ENCODE data around the gene HYAL2.

HYAL2 gene

DNA sequence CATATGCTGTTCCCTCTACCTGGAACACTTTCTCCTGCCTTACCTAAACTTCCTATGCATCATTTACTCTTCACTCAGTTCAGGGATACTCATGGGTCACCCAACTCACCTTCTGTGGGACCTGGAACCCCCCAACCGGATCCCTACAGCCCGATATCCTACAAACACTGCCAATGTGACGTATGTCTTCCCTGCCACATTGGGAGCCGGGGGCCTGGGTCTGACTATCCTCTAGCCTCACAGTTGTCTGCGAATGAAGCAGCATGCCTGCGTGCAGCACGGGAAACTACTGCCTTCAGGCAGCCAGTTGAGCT, 27.6 kb upstream of the HYAL2 start:
- no peak for DNase-seq (ENCODE audit: low spot score)

DNA sequence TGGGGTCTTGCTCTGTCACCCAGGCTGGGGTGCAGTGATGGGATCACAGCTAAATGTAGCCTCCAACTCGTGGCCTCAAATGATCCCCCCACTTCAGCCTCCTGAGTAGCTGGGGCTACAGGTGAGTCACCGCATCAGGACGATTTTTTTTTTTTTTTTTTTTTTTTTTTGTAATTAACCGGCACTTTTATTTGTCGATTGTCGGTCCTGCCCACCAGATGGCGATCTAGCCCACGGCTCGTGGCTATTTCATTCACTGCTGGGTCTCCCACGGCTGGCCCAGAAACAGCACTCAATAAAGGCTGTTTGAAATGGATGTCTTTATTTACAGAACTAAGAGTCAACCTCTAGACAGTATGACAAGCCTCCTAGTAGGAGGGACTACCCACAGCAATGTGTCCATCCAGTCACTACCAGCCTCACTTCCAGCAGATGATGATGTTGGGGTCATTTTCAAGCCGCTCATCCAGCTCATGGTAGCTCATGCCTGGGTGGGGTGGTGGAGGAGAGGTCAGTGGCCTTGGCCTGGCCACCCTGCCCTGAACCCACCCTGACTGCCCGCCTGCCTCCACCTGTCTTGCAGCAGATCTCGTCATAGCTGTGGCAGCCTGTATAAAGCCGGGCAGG, 24.8 kb upstream of the HYAL2 start:
- peak; percentile 75 for DNase-seq (ENCODE audit: low spot score)

DNA sequence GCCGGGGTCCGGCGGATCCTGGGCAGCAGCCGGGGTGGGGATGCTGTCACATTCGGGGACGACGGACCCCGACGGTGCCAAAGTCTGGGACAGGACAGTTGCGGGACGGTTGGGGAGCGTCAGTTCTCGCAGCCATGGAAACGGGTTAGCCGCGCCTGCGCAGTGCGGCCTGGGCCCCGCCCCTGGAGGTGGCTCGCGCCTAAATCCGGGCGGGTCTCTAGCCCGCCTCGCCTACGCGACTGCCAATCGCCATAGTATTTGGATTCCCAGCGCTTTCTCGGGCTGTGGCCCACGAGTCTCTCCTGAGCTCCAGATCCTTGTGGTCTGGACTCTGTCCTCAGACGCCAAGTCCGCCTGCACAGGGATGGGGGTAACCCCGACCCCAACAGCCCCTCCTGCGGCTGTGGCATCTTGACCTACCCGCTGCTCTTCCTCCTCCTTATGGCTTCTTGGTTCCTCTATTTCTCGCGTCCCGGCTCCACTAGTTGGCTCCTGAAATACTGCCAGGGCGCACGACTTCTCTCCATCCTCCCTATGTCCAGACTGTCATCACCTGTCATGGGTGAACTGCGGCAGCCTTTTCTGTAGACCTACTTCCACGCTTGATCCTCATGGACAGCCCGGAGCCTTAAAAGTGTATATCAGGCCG, 23.2 kb upstream of the HYAL2 start, which contains the start of gene ZMYND10:
Gene ZMYND10, minus strand, starts transcription at position 147 of the 649 bp plus-strand sequence. CDS start 153 bp downstream, outside the sequence.
- peak; percentile 90 for DNase-seq (ENCODE audit: low spot score)

DNA sequence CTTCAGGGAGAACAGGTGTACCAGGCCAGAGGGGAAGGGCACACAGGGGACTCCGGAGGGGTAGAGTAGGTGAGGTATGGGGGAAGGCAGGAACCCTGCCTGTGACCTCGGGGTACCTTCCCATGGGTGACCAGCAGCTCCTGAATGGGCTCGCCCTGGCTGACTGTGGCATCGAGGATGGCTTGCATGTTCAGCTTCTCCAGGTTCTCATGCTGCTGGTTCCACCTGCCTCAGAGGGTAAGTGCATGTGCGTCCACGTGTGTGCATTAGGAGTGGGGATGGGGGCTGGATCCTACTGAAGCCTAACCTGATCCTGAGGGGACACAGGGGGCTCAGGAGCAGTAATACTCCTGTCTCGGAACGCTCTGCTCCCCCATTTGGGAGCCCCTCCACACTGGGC, 22.5 kb upstream of the HYAL2 start:
- DNase-seq (ENCODE audit: low spot score), result no peak

DNA sequence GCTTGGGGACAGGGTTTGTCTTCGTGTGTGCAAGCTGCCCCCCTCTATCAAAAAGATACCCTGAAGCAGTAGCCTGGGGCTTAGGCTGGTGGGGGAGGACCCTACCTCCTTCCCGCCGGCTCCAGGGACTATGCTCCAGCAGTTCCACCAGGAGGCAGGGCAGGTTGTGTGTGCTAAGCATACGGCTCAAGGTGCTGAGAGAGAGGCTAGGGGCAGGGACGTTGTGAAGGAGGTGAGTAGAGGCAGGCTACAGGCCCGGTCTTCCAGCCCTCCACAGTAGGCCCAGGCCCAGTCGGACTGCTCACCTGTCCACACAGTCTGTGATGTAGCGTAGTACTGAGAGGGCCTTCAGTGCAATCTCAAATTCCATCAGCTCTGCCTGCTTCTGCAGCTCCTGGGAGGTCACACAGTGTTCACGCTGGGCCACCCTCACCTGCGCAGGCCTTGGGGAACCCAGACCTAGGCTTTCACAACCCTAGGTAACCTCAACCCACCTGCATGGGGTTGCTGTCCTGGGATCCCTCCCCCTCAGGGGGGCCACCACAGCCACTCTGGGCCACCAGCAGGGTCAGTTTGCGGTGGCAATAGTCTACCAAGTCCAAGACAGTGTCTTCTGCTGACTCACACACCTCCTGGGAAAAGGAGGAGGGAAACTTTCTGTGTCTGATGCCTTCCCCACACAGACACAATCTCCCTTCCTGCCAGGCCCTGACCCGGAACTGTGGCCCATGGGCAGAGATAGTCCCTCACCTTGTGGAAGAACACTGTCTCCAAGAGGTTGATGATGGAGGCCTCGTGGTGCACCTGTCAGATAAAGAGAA, 20.5 kb upstream of the HYAL2 start:
- DNase-seq (ENCODE audit: low spot score), result no peak

DNA sequence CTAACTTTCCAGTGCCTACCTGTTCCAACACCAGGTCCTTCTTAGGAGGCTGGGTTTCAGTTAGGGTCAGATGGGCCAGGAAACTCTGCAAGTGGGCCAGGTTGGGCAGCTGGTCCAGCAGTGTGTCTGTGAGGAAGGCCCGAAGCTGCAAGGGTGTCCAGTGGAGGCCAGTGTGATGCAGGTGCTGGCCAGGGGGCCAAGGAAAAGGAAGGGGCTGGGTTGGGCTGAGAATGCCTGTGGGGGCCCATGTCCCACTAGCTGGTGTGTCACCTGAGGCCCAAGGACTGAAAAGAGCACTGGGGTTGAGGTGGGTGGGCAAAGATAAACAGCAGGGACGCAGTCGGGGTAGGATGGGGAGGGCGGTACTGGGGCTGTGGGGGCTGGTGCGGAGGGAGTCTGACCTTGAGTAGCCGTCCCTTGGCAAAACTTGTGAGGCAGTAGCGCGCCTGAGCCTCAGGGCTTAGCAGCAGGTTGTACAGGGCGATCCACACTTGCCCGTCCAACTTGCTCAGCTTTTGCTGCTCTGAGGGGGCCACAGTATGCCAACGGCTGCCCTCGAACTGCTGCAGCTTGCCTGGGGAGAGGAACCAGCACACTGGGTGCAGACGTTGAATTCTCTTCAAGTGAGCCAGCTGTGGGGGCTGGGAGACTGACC, 19.6 kb upstream of the HYAL2 start:
- no peak for DNase-seq (ENCODE audit: low spot score)

DNA sequence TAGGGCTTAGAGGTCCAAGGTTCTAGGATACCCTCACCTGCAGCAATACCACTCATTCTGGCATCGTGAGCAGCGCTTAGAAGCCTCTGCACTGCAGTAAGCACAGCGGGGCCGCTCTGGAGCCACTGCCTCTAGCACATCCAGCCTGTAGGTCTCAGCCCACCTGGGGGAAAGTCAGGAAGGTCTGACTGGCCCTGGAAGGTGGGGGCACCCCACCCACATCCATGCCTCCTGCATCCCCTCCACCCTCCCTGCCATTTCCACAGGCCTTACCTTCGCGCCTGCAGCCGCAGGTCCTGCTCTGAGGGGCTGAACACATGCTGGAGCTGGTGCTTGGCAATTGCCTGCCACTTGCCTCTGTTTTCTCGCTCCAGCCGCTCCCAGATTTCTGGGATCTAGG, 19.0 kb upstream of the HYAL2 start:
- no peak for DNase-seq (ENCODE audit: low spot score)

DNA sequence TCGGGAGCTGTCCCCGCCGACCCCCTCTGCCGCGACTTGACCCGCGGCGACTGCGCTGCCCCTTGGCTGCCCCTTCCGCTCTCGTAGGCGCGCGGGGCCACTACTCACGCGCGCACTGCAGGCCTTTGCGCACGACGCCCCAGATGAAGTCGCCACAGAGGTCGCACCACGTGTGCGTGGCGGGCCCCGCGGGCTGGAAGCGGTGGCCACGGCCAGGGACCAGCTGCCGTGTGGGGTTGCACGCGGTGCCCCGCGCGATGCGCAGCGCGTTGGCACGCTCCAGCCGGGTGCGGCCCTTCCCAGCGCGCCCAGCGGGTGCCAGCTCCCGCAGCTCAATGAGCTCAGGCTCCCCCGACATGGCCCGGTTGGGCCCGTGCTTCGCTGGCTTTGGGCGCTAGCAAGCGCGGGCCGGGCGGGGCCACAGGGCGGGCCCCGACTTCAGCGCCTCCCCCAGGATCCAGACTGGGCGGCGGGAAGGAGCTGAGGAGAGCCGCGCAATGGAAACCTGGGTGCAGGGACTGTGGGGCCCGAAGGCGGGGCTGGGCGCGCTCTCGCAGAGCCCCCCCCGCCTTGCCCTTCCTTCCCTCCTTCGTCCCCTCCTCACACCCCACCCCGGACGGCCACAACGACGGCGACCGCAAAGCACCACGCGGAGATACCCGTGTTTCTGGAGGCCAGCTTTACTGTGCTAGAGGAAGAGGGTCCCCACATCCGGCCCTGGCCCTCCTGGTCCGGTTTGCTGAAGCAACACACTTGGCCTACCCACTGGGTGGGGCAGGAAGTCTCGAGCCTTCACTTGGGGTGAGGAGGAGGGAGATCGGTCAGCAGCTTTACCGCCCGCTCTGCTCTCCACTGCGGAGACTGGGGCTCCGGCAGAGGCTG, 18.1 kb upstream of the HYAL2 start, which contains the start of gene RASSF1:
Gene RASSF1, minus strand, starts transcription at position 389 of the 882 bp plus-strand sequence. Its CDS starts 31 bp downstream, at position 358.
- DNase-seq (ENCODE audit: low spot score), result peak; percentile 69

DNA sequence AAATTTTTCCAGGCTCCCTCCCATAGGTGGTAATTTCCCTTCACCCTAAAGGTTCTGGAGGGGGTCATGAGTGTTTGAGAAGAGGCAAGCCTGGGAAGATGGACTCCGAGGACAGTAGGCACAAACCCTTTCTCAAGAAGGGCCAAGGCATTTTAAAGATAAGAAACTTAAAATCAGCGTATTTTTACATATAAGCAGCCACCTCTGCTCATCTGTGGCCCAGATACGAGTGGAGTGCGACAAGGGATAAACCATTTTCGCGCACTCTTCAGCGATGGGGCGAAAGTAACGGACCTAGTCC, 17.6 kb upstream of the HYAL2 start:
- DNase-seq (ENCODE audit: low spot score), result no peak

DNA sequence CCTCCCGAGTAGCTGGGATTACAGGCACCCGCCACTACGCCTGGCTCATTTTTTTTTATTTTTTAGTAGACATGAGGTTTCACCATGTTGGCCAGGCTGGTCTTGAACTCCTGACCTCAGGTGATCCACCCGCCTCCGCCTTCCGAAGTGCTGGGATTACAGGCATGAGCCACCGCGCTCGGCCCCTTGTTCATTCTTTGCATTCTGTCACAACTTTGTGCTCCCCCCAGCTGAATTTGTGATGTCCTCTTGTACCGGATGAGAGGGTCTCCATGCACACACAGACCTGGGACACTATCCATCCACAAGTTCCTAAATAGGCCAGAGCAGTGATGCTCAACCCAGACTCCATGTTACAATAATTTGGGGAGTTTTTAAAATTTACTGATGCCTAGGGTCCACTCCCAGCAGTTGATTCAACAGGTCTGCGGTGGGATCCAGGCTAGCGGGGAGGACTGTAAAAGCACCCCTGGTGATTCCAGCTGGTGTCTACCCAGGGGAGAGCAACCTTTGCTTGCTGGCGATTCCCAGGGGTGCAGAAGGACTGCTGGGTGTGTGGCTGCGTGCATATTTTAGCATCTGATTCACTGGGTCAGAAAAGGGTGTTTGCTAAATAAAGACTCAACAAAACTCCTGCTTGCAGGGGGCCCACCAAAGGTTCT, 17.1 kb upstream of the HYAL2 start:
- DNase-seq (ENCODE audit: low spot score), result peak; percentile 53

DNA sequence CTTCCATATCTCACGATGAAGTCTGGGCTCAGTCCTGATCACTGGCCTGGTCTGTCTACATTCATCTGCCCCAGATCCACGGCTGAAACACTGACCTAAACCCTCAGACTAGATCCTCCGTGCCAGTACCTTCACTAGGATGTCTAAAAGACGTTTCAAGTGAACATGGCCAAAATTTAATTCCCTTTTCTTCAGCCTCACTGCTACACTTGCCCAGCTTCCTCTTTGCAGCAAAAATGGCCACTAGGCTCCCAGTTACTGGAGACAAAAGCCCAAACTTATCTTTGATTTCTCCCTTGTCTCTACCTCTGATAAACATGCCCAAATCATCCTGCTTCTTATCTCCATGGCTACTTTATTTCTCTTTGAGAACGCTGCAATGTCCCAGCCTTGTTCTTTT, 16.4 kb upstream of the HYAL2 start:
- DNase-seq (ENCODE audit: low spot score), result no peak

DNA sequence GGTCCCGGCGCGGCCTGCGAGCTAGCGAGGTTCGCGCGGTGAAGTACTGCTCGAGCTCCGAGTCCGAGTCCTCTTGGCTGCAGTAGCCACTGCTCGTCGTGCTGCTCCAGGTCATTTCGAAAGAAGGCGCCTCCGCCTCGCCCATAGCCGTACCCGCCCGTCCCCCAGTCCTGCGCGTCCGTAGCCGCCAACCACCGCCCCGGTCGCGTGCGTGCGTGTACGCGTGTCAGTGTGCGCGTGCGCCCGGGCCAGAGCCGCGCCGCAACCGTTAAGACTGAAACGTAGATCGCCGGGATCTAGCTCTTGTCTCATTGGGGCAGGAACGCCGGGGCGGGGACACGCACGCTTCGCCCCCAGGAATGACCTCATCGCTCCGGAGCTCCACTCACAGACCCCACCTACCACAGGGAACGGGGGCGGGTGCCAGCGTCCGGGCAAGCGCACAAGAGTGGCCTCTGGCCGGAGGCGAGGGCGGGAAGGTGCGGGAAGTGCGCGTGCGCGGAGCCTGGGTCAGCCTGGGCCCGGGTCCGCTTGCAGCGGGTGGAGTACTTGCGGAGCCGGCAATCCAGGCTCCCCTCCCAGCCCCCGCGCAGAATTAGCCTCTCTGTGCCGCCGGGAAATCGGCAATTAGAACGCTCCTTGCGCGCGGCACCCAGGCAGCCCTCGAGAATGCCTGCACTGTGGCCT, 14.8 kb upstream of the HYAL2 start:
- peak; percentile 96 for DNase-seq (ENCODE audit: low spot score)

DNA sequence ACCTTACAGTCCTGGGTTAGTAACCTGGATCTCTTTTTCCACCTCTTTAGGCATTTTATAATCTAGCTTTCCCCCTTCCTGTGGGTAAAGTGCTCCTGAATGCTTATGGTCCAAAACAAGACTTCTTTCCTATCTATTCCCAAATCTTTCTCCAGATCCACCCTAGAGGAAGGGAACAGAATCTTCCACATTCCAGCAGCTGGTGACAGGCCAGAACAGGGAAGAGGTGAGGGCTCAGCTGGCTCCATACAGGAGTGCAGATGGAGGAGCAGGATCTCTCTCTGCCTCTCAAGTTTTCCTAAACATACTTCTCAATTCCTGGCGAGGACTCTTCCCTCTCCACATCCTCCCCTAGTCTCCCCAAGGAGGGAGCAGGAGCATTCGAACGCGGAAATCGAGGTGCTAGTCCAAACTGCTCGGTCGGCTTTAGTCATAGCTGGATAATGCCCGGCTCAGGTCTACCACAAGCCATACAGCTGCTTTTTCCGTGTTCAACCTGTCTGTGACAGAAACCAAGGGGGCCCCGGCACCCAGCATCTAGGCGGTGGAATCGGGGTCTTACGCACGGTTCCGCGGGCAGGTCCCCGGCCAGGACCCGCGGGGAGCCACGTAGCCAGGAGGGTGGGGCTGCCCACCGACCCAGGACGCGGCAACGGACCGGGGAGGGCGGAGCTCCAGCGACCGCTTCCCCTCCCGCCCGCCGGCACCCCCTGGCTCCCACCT, 14.1 kb upstream of the HYAL2 start:
- peak; percentile 73 for DNase-seq (ENCODE audit: low spot score)

DNA sequence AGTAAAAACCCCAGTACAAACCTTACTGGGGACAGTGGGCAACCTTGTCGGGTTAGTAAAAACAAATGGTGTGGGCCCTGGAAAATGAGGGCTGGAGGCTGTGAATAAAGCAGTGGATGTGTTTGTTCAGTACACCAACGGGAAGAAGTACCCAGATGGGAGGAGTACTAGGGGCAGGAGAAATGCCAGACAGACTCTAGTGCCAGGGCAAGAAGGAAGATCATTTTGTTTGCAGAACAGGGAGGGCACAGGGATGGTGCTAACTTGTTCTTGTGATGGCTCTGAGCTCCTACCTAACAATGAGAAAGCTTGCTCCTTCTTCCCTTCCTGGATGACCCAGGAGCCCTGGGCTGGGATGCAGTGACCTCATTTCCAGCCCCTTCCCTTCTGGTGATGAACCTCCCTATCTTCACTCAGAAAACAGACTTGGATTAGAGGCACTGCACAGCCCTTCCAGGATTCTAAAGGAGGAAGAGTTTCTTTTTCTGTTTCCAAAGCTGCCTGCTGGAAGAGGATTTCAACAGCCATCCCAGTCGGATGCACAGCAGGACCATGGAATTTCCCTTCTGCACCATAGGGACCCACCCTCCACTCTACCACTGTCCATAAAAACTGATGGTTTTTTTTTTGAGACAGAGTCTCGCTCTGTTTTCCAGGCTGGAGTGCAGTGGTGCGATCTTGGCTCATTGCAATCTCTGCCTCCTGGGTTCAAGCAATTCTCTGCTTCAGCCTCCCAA, 12.0 kb upstream of the HYAL2 start:
- no peak for DNase-seq (ENCODE audit: low spot score)

DNA sequence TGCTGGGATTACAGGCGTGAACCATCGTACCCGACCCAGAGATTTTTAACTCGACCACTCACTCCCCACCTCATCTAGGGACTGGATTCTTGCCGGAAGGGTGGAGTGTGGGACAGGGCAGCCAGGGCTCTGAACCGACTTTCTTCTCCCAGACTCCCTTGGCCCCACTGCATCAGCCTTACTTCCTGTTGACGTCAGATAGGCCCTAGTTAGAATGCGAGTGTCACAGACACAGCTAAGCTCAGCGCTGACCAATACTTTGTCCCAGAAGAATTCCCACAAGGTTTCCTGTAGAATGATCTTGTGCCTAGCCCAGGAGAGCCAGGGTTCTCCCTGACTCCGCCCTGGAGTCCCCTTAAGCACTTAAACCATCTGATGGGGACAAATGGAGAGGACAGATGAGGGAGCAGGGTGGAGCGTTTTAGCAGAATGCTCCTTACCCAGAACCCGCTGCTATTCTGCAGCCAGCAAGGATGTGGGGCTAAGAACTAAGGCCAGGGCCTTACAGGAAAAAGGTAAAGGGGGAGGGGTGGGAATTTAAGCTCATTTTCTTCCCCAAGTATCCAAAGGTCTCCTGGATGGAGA, 11.3 kb upstream of the HYAL2 start:
- no peak for DNase-seq (ENCODE audit: low spot score)

DNA sequence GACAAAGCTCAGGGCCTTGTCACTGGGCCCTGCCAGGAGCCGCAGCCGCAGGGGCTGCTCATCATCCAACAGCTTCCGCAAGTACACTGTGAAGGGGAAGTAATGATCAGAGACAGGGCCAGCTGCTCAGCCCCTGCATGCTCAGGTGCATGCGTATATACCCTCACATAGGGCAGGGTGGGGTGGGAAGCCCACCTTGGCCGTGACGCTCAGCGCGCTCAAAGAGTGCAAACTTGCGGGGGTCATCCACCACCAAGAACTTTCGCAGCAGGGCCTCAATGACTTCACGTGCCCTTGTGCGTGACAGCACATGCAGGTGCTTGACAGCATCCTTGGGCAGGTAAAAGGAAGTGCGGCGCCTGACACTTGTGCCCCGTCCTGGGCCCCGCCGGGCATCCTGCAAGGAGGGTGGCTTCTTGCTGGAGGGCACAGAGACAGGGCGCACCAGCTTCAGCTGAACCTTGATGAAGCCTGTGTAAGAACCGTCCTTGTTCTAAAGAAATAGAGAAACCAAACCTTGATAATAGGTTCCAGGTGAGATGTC, 8.9 kb upstream of the HYAL2 start:
- no peak for DNase-seq (ENCODE audit: low spot score)

DNA sequence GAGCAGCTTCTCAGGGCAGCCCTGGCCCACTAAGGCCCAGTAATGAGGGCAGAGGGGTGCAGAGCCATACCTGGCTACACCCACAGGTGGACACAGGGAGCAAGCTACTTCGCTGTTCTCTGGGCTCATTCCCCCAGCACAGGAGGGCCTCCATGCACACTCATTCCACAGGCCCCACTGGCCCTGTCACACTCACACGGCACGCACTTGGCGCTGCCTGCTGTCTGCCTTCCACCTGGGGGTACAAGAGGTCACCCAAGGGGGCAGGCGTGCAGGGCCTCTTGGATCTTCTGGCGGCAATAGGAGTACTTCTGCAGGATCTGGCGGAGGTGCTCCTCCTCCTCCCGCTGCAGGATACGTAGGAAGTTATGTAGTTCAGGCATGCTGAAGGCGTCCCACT, 7.8 kb upstream of the HYAL2 start:
- DNase-seq (ENCODE audit: low spot score), result no peak

DNA sequence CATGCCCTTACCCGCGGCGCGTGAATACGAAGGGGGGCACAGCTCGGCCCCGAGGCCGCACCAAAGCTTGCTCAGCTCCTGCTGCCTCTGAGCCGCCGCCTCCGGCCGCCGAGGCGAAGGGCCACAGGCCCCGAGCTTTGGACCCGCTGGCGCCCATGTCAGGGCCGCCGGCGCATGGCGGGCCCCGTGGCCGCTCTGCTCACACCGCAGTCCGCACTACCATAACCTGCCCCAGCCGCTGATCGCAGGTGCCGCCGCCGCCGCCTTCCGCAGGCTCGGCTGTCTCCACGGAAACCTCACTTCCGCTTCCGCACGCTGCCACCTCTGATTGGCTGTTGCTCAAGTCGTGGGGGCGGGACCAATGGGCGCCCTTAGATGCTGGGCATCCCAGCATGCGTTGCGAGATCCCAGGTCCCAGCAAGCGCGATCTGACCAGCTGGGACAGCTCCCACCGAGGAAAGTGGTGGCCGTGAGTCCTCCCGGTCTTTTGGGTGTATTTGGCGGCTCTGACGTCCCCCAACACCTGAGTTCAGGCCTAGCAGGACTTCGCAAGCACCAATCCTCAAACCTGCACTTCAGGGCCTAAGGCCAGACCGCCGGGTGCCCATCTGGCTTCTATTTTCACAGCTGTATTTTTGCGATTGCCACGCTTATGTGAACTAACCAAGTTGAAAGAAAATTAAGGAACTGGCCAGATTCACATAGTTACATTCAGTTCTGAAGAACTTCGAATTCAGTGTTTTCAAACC, 5.6 kb upstream of the HYAL2 start, which contains the start of gene TUSC2:
Gene TUSC2, minus strand, starts transcription at position 281 of the 749 bp plus-strand sequence. Its CDS starts 124 bp downstream, at position 157.
- peak; percentile 97 for DNase-seq (ENCODE audit: low spot score)
